Testis (tissue), 2 donors: ENCODE measurements around the gene PRDM11.

Experiments
- POLR2A ChIP-seq: fragments of 450-650 bp; IDR thresholded peaks from one replicate; pipeline ENCODE4 v1.6.1; 2017; ENCODE audit warnings: antibody characterized with exemption, mild to moderate bottlenecking, moderate library complexity
- TF ChIP-seq, protein P1 (sequence below), 3 experiments: fragments of 450-650 bp in 2 of 3; fragments of 200-600 bp in 1 of 3; sonication (generic) in 1 of 3; IDR thresholded peaks; one replicate each; pipeline ENCODE4 v1.5.1; 2016 to 2019; ENCODE audit warnings: antibody characterized with exemption in 3 of 3, mild to moderate bottlenecking in 2 of 3, moderate library complexity in 1 of 3

DNA sequence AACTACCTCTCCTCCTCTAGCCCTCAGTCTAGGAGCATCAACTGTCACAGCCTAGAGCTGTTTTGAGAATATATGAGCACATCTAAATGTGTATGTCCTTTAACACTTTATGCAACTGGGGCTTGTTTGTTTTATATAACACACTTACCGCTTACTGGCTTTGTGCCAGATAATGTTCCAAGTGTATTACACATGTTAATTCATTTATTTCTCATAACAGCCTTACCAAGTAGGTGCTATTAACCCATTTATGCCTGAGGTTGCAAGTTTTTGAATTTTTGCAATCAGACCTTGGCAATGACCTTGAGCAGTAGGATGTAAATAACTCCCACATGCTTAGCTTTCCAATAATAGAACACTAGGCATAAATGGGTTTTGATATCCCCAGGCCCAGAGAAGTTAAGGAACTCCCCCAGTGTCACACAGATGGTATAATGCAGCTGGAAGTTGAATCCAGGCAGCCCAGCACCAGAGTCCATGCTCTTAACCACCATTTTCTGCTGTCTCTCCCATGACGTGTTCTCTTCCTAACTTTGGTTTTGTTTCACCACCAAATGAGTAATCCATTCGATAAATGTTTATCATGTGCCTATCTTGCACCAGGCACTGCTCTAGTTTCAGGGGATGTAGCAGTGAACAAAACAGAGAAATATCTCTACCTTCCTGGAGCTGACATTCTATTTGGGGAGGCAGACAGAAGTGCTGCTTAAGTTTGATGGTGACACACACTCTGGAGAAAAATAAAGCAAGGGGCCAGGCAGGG lies 23.1 kb downstream of the PRDM11 start:
- TF ChIP-seq, protein P1, sequence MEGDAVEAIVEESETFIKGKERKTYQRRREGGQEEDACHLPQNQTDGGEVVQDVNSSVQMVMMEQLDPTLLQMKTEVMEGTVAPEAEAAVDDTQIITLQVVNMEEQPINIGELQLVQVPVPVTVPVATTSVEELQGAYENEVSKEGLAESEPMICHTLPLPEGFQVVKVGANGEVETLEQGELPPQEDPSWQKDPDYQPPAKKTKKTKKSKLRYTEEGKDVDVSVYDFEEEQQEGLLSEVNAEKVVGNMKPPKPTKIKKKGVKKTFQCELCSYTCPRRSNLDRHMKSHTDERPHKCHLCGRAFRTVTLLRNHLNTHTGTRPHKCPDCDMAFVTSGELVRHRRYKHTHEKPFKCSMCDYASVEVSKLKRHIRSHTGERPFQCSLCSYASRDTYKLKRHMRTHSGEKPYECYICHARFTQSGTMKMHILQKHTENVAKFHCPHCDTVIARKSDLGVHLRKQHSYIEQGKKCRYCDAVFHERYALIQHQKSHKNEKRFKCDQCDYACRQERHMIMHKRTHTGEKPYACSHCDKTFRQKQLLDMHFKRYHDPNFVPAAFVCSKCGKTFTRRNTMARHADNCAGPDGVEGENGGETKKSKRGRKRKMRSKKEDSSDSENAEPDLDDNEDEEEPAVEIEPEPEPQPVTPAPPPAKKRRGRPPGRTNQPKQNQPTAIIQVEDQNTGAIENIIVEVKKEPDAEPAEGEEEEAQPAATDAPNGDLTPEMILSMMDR (IDR thresholded peaks at IDR 0.05), result no peak
- TF ChIP-seq POLR2A, result no peak
